SK-N-SH treated with all-trans-retinoic acid at 6 μM for 48 hours (cell line): ENCODE measurements around the gene OR7C1.
"Not testable (repeated sequence)": the region's sequence is repeated elsewhere in the genome, so short reads cannot be mapped to it uniquely, and the experiment has no call there.

Experiments used
- ATAC-seq: fragments of 200-7000 bp; cut with Tn5 transposase; 3 replicates; pipeline ENCODE4 v1.9.1; 2020; ENCODE audit warnings: mild to moderate bottlenecking, moderate library complexity
- ARNTL ChIP-seq: fragments of 450-650 bp; formaldehyde crosslinking; IDR thresholded peaks from 2 replicates; pipeline ENCODE4 v1.5.0; 2020; ENCODE audit warnings: low read depth, mild to moderate bottlenecking, moderate library complexity, borderline replicate concordance
- CREB5 ChIP-seq: fragments of 250-450 bp; sonication (Bioruptor Pico); IDR thresholded peaks from 2 replicates; pipeline ENCODE4 v1.5.1; 2020; ENCODE audit warnings: low read depth, mild to moderate bottlenecking, moderate library complexity
- CSRNP3 ChIP-seq: fragments of 250-450 bp; sonication (Bioruptor Pico); IDR thresholded peaks from 2 replicates; pipeline ENCODE4 v1.5.1; 2021; ENCODE audit warnings: mild to moderate bottlenecking, moderate library complexity
- ESRRG ChIP-seq: fragments of 250-450 bp; sonication (Bioruptor Pico); IDR thresholded peaks from 2 replicates; pipeline ENCODE4 v1.6.1; 2021; ENCODE audit warnings: mild to moderate bottlenecking
- GLIS3 ChIP-seq: fragments of 250-450 bp; sonication (Bioruptor Pico); IDR thresholded peaks from 2 replicates; pipeline ENCODE4 v1.5.0; 2020; ENCODE audit warnings: mild to moderate bottlenecking, moderate library complexity
- ISL1 ChIP-seq: fragments of 250-450 bp; sonication (Bioruptor Pico); IDR thresholded peaks from 2 replicates; pipeline ENCODE4 v2.1.2; 2022; ENCODE audit warnings: mild to moderate bottlenecking, moderate library complexity
- PATZ1 ChIP-seq: fragments of 250-450 bp; sonication (Bioruptor Pico); IDR thresholded peaks from 2 replicates; pipeline ENCODE4 v1.8.0; 2020; ENCODE audit warnings: mild to moderate bottlenecking, moderate library complexity, borderline replicate concordance
- PPARA ChIP-seq: fragments of 250-450 bp; sonication (Bioruptor Pico); IDR thresholded peaks from 2 replicates; pipeline ENCODE4 v1.5.0; 2020; ENCODE audit warnings: mild to moderate bottlenecking, borderline replicate concordance
- RARB ChIP-seq: fragments of 250-450 bp; sonication (Bioruptor Pico); IDR thresholded peaks from 2 replicates; pipeline ENCODE4 v1.8.0; 2021; ENCODE audit warnings: mild to moderate bottlenecking, moderate library complexity
- SNAI2 ChIP-seq: fragments of 250-450 bp; sonication (Bioruptor Pico); IDR thresholded peaks from 2 replicates; pipeline ENCODE4 v1.5.0; 2020; ENCODE audit warnings: mild to moderate bottlenecking, moderate library complexity
- TCF4 ChIP-seq: fragments of 250-450 bp; sonication (Bioruptor Pico); IDR thresholded peaks from 2 replicates; pipeline ENCODE4 v1.8.0; 2021; ENCODE audit warnings: mild to moderate bottlenecking, moderate library complexity, borderline replicate concordance
- TOX ChIP-seq: fragments of 250-450 bp; sonication (Bioruptor Pico); IDR thresholded peaks from 2 replicates; pipeline ENCODE4 v1.8.0; 2021; ENCODE audit warnings: mild to moderate bottlenecking, moderate library complexity, borderline replicate concordance
- TSHZ2 ChIP-seq: fragments of 250-450 bp; sonication (Bioruptor Pico); IDR thresholded peaks from 2 replicates; pipeline ENCODE4 v1.5.0; 2020; ENCODE audit warnings: mild to moderate bottlenecking, moderate library complexity
- ZC3H10 ChIP-seq: fragments of 250-450 bp; sonication (Bioruptor Pico); IDR thresholded peaks from 2 replicates; pipeline ENCODE4 v1.5.1; 2021; ENCODE audit warnings: mild to moderate bottlenecking, moderate library complexity
- ZFP3 ChIP-seq: fragments of 250-450 bp; sonication (Bioruptor Pico); IDR thresholded peaks from 2 replicates; pipeline ENCODE4 v1.5.0; 2020; ENCODE audit warnings: mild to moderate bottlenecking, moderate library complexity
- ZFP30 ChIP-seq: fragments of 450-650 bp; formaldehyde crosslinking; IDR thresholded peaks from 2 replicates; pipeline ENCODE4 v1.5.0; 2022; ENCODE audit warnings: mild to moderate bottlenecking, moderate library complexity
- ZNF565 ChIP-seq: fragments of 450-650 bp; formaldehyde crosslinking; conservative IDR thresholded peaks from 2 replicates; pipeline ENCODE4 v1.5.0; 2020; ENCODE audit warnings: low read depth, mild to moderate bottlenecking, moderate library complexity

Gene OR7C1

GRCh38 chr19:14774373-14774772 is 60.6 kb downstream of the OR7C1 start:
- ATAC-seq, result no peak
- TF ChIP-seq SNAI2 (CRISPR knock-in tag), result no peak

GRCh38 chr19:14773722-14774121 is 61.3 kb downstream of the OR7C1 start:
- not testable (repeated sequence) for ATAC-seq

- no peak for TF ChIP-seq ZFP30
- TF ChIP-seq CREB5 (CRISPR knock-in tag), result no peak
- no peak for TF ChIP-seq ISL1
- no peak for TF ChIP-seq RARB
- no peak for TF ChIP-seq PPARA (CRISPR knock-in tag)
- TF ChIP-seq ARNTL (CRISPR knock-in tag), result no peak
- TF ChIP-seq ZC3H10 (CRISPR knock-in tag), result no peak
- TF ChIP-seq TSHZ2 (CRISPR knock-in tag), result no peak
- no peak for TF ChIP-seq SNAI2 (CRISPR knock-in tag)
- TF ChIP-seq GLIS3 (CRISPR knock-in tag), result no peak
- no peak for TF ChIP-seq TOX (CRISPR knock-in tag)
- no peak for TF ChIP-seq CSRNP3 (CRISPR knock-in tag)
- no peak for TF ChIP-seq PATZ1 (CRISPR knock-in tag)
- TF ChIP-seq ESRRG (CRISPR knock-in tag), result no peak
- no peak for TF ChIP-seq ZNF565 (CRISPR knock-in tag)
- no peak for TF ChIP-seq TCF4
- ATAC-seq, result no peak
Observed at GRCh38 chr19:14772995-14773394, 62.0 kb downstream of the OR7C1 start.

GRCh38 chr19:14772467-14772866 is 62.5 kb downstream of the OR7C1 start:
- TF ChIP-seq CSRNP3 (CRISPR knock-in tag), result no peak
- no peak for TF ChIP-seq RARB
- TF ChIP-seq TSHZ2 (CRISPR knock-in tag), result no peak
- TF ChIP-seq PPARA (CRISPR knock-in tag), result no peak
- no peak for TF ChIP-seq ISL1
- TF ChIP-seq GLIS3 (CRISPR knock-in tag), result no peak
- TF ChIP-seq PATZ1 (CRISPR knock-in tag), result no peak
- no peak for TF ChIP-seq ZFP3 (CRISPR knock-in tag)
- no peak for TF ChIP-seq ZNF565 (CRISPR knock-in tag)
- ATAC-seq, result no peak
